HG03460 (cell line): Measurements from ENCODE around the gene RPEL1.

Experiments
- ATAC-seq: cut with Tn5 transposase; IDR thresholded peaks from one replicate; pipeline ENCODE4 v1.9.1; 2021; ENCODE audit not compliant: unreplicated experiment

RPEL1 gene

DNA sequence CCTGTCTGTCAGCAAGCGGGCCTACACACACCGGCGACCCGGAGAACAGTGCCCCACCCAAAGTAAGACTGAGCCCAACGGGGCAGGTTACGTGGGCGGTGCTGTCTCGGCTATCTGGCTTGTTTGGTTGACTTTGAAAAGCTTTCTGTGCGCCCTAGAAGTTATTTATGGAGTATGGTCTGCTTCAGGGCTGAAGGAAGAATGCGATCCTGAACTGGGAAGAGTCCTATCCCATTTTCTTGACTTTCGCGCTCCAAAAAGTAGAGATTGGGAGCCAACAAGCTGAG is 32.8 kb downstream of the RPEL1 start:
- no peak for ATAC-seq

DNA sequence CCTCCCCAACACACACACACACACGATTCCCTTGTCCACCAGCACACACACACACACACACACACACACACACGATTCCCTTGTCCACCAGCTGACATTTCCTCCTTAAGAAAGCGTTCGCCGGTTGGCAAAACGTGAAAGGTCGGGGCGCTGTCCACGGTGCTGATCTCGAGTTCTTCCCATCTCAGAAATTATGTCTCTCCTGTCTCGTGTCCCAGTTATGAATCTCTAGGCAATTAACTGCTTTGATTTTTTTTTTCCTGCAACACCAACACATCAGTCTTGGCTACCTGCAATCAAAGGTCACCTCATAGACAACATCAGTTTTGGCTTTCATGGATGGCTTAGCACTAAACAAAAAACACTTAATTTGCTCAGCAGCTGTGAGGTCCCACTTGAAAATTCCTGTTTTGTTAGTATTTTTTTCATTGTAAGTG is 33.2 kb downstream of the RPEL1 start:
- ATAC-seq, result no peak

DNA sequence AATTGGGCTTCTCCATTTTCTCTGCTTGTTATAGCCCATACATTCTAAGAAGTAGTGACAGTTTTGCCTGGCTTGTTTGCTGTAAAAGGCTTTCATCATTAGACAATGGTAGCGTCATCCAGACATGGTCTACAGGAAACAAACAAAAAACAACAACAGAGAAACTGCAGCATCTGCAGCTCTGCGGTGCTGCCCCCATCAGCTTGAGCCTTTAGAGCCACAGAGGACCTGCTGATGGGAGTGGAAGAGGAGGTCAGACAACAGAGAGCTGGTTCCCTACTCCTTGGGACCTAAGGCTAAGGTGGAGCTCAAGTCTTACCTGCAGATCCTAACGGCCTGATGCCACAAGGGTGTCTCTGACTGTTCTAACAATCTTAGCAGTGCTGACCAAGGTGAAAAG is 34.3 kb downstream of the RPEL1 start:
- no peak for ATAC-seq

DNA sequence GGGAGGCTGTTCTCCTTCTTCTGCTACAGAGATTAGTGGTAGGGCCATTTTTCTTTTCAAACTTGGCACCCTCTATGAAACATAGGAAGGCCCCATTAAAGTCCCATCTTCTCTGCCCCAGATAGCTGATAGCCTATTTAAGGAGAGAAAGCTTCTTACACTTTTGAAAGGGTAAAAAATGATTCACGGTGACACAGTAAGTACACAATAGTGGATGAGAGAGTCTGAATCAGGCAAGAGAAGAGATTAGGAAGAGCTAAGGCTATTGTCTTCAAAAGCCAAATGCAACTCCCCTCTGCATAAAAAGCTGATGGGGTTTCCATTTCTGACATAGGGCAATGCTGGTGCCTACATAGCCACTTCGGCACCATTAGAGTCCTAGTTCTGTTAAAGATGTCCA is 34.8 kb downstream of the RPEL1 start:
- ATAC-seq, result no peak

DNA sequence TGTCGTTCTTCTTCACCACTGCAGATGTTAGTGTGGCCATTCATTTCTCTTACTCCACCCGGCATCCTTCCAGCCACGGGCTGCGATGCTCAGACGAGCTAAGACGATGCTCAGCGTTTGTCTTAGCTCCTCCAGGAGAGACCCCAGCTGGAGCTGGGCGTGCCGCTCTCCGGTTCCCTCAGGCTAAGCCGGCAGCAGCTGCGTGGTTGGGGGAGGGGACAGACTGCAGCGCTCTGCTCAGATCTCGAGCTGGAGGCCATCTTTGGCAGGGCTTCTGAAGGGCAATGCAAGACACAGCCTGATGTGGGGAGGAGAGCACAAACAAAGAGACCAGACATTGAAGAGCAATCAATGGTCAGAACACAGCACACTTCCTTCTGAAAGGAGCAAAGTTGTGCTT is 36.1 kb downstream of the RPEL1 start:
- no peak for ATAC-seq

DNA sequence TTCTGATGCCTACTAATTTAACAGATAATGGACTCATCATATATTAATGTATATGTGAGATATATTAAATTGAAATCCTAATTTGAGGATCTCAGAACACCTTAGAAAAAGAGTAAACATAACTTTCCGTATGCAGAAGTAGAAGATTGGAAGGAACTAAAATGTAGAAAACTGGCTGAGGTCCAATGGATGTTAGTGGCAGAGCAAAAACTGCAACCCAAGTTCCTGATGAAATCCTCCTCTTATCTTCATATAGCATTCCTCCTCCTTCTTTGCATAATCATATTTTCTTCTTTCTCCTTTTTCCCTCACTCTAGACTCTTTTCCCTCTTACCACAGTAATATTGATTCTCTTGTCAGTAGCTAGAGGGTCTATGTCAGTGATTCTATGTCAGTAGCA is 37.3 kb downstream of the RPEL1 start:
- ATAC-seq, result no peak

DNA sequence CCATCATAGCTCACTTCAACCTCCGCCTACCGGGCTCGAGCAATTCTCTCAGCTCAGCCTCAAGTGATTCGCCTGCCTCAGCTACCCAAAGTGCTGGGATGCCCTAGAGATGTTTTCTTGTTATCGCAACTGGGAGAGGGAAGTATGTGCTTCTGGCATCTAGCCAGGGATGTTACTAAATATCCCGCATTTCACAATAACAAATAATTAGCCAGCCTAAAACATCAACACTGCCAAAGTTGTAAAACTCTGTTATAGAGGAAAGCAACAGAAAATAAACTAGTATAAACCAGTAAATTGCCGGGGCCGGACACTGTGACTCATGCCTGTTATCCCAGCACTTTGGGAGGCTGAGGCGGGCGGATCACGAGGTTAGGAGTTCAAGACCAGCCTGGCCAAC is 38.5 kb downstream of the RPEL1 start:
- ATAC-seq, result no peak

DNA sequence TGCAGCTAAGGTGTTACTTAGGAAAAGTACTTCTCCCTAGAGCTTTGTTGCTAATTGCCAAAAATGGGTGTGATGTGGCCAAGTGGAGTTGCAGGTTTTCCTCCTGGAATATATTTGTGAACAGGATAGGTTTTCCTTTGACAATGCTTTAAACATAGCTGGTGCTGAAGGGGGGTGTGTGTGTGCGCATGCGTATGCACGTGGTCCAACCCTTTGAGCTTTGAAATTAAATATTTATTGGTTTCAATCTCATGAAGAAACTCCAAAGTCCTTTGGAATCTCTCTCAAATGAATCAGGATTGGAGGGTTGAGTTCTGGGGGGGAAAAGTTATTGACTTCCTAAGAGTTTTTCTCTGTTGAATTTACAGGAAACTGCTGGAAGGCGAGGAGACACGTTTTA is 42.3 kb downstream of the RPEL1 start:
- no peak for ATAC-seq

DNA sequence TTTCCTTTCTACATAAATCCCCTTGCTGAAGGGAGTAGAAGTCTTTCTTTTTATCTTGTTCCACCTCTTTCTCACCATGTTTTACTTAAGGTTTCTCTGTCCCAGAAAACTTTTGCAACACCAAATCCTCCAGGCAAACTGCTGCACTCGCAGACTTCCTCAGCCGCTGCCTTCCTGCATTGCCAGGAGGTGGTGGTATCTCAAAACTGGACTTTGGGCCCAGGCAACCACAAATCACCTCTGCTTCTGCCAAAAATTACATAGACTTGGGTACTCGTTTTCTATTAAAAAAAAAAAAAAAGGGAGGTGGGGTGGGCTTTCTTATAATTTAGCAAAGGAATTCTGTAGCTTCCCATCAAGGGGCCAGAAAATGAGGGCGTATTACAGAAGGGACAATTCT is 45.9 kb downstream of the RPEL1 start:
- no peak for ATAC-seq

DNA sequence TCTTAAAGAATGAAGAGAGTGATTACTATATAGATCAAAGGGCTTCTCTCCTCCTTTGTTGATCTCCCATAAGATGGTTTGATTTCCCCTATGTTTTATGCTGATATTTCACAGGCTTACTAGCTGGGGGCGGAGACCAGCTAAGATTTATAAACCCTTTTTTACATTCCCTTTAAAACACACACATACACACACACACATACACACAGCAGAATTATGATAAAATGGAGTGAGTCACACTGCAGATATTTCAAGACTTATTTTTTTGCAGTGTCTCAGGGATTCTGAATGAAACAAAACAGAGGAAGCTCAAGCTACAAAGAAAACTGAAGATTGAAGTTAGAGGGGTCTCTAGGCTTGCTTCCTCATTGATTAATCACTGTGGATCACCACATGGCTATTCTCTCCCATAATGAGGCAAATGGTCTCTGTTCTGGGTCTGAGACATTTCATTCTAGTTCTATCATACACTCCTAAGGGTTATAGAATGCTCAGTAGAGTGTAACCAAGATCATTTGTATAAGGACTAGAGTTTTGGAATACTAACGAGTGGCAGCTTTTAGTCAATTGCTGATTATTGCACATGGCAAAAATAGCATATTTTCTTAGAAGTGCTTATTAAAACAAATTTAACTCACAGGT is 49.8 kb downstream of the RPEL1 start:
- no peak for ATAC-seq
